HG03520 (cell line): ENCODE measurements around the gene ADD1.

ENCODE experiments used
- ATAC-seq: cut with Tn5 transposase; IDR thresholded peaks from one replicate; pipeline ENCODE4 v1.9.1; 2021; ENCODE audit warnings: mild to moderate bottlenecking, moderate library complexity; ENCODE audit not compliant: unreplicated experiment

ADD1 gene

DNA sequence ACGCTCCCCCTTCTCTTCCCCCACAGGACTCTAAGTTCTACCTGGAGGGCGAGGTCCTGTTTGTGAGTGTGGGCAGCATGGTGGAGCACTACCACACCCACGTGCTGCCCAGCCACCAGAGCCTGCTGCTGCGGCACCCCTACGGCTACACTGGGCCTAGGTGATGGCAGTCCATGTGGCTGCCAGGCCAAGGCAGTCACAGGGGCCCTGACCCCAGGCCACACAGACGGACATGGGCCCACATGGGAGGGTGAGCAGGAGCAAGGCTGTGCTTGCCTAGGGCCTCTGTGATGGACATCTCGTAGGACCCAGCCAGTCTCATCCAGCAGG lies 10.0 kb upstream of the ADD1 start:
- no peak for ATAC-seq

GRCh38 chr4:2834001-2834921 lies 9.4 kb upstream of the ADD1 start:
- no peak for ATAC-seq

GRCh38 chr4:2835978-2836377 lies 7.7 kb upstream of the ADD1 start:
- ATAC-seq: no peak

GRCh38 chr4:2836391-2836859 lies 7.2 kb upstream of the ADD1 start:
- ATAC-seq: no peak

- ATAC-seq: no peak
These were observed 6.3 kb upstream of the ADD1 start for GRCh38 chr4:2837110-2837903.

DNA sequence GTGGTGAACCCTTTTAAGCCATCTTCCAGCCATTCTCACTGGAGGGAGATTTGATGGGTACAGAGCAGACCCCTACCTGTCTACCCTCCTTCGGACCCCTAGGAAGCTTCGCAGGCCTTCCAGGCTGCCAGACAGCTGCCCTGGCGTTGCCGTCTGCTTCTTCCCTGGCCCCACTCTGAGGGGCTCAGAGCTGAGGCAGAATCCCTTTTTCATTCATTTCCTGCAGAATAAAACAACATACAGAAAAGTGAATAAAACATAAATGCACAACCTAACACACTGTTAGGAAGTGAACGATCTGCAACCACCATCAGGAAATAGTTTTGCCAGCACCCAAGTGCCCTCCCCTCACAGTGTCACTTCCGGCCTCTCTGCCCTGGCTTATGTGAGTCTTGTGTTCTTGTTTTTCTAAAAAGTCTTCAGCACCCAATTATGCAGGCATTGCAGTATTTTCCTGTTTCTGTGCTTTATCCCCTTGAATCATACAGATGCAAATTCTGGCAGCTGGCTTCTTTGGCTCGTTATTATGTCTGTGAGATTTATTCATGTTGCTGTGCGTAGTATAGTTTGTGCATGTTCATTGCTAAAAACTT lies 5.6 kb upstream of the ADD1 start:
- no peak for ATAC-seq

GRCh38 chr4:2839060-2839459 lies 4.6 kb upstream of the ADD1 start:
- ATAC-seq: no peak

GRCh38 chr4:2842687-2843262 lies 869 bp upstream of the ADD1 start:
- no peak for ATAC-seq

DNA sequence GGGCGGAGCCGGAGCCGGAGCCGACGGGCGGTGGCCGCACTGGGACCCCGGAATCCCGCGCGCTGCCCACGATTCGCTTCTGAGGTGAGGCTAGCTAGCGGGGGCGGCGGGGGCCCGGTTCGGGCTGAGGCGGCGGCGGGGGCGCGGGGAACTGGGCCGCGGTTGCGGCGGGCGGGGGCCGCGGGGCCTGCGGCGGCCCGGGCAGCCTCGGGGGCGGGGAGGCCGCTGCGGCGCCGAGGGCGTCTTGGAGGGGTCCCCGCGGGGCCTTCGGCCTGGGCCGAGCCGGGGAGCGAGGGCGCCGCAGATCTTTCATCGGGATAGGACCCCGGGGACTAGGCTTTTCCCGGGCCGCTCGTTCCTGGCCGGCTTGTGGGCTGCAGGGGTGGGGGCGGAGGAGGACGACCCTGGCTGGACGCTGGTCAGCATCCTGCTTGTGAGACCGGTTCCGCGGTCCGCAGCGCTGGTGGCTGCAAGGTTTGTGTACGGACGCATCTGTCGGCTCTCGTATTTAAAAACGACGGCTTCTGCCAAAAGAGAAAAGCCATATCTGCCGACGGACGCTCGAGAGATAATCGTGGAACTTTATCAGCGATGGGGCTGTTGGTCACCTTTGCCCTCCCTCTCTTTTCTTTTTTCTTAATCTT lies 419 bp downstream of the ADD1 start:
- peak; percentile 11 for ATAC-seq

DNA sequence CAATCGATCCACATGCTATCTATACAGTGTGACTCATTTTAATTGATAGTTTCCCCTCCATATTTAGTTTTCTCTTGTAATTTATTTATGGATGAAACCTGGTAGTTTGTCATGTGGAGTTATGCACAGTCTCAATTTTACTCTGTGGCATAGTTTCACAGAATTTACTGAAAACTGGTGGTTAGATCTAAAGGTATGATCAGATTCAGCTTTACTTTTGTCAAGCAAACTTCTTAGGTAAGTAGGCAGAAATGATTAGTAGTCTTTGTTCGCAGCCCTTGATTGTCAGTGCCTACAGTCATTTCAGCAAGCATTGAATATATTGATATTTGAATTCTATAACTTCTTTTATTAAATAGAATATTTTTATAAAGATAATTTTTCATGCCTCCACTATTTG lies 2.5 kb downstream of the ADD1 start:
- ATAC-seq: no peak

- ATAC-seq: no peak
These were observed 3.7 kb downstream of the ADD1 start for GRCh38 chr4:2847302-2847871.

DNA sequence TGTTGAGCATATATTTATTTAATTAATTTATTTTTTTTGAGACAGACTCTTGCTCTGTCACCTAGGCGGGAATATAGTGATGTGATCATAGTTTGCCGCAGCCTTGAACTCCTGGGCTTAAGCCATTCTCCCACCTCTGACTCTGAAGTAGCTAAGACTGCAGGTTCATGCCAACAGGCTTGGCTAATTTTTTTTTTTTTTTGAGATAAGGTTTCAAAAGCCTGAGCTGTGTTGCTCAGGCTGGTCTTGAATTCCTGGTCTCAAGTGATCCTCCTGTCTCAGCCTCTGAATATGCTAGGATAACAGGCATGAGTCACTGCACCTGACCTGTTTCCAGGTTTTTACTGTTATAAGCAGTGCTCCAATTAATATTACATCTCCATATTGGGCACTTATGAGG lies 4.8 kb downstream of the ADD1 start:
- no peak for ATAC-seq

- no peak for ATAC-seq
These were observed 5.9 kb downstream of the ADD1 start for GRCh38 chr4:2849267-2850152.

DNA sequence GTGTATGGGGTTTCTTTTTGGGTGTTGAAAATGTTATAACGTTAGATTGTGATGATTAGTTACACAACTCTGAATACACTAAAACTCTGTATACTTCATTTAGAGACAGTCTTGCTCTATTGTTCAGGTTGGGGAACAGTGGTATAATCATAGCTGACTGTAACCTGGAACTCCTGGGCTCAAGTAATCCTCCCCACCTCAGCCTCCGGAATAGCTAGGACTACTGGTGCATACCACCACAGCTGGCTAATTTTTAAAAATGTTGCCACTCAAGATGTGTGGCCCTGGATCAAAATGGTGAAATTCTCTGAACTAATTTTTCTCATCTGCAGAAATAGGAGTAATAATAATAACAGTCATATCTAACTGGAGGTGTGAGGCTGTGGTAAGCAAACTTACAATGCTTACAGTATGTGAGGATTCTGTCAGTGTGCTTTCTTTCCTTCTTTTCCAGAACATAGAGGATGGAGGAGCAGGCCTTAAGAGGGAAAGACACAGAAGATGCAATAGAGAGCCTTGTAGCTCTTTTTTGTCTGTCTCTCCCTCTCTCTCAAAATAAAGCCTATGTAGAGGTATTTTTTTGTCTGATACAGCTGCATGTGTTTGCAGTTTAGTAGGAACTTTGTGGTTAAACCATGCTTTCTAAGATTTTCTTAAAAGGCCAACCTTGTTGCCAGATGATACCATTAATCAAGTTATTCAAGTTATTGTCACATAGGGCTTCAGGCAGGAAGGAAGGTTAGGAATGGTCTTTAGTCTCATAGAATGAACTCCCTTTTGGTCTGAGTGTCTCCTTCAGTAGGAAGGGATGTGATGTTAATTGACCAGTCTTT lies 7.5 kb downstream of the ADD1 start:
- ATAC-seq: no peak

DNA sequence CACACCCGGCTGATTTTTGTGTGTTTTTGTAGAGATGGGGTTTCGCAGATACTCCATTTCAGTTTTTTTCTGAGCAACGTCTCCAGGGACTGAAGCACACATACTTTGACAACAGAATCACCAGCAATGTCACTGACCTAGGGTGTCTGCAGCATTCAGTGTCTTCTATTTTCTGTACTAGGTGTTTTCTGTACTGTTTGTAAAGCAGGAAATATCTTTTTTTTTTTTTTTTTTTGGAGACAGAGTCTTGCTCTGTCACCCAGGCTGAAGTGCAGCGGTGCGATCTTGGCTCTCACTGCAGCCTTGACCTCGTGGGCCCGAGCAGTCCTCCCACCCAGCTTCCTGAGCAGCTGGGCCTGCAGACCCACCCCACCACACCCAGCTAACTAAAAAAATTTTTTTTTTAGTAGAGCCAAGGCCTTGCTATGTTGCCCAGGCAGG lies 8.9 kb downstream of the ADD1 start:
- peak; percentile 43 for ATAC-seq

- no peak for ATAC-seq
These were observed 11.9 kb downstream of the ADD1 start for GRCh38 chr4:2855584-2855983.

GRCh38 chr4:2856266-2856665 lies 12.6 kb downstream of the ADD1 start:
- no peak for ATAC-seq

DNA sequence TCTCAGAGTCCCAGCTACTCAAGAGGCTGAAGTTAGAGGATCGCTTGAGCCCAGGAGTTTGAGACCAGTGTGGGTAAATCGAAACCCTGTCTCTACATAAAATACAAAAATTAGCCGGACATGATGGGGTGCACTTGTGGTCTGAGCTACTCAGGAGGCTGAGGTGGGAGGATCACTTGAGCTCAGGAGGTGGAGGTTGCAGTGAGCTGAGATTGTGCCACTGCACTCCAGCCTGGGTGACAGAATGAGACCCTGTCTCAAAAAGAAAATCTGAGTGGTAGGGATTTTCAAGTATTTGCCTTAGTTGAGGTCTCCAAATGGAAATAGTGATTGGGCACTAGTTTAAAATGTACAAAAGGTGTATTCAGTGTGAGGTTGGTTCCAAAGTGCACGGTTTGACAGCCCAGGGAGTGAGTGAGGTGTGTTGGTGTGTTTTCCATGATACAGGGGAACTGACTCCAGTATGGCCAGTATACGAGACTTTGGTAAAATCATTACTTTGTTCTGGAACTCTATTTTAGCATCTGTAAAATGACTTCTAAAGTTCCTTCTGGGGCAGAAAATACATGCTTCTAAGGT lies 13.8 kb downstream of the ADD1 start:
- ATAC-seq: no peak
